GM04504 (cell line): Measurements from ENCODE around the gene SLC39A1.
A peak's percentile ranks its signal among the peaks of the same experiment; 100 is the strongest.
"Not testable (repeated sequence)": the region's sequence is repeated elsewhere in the genome, so short reads cannot be mapped to it uniquely, and the experiment has no call there.

Source experiments
- DNase-seq: peaks from one replicate; pipeline ENCODE4 v3.0.0-alpha.2; 2012; ENCODE audit warnings: low read depth

The SLC39A1 gene, protein sequence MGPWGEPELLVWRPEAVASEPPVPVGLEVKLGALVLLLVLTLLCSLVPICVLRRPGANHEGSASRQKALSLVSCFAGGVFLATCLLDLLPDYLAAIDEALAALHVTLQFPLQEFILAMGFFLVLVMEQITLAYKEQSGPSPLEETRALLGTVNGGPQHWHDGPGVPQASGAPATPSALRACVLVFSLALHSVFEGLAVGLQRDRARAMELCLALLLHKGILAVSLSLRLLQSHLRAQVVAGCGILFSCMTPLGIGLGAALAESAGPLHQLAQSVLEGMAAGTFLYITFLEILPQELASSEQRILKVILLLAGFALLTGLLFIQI

DNA sequence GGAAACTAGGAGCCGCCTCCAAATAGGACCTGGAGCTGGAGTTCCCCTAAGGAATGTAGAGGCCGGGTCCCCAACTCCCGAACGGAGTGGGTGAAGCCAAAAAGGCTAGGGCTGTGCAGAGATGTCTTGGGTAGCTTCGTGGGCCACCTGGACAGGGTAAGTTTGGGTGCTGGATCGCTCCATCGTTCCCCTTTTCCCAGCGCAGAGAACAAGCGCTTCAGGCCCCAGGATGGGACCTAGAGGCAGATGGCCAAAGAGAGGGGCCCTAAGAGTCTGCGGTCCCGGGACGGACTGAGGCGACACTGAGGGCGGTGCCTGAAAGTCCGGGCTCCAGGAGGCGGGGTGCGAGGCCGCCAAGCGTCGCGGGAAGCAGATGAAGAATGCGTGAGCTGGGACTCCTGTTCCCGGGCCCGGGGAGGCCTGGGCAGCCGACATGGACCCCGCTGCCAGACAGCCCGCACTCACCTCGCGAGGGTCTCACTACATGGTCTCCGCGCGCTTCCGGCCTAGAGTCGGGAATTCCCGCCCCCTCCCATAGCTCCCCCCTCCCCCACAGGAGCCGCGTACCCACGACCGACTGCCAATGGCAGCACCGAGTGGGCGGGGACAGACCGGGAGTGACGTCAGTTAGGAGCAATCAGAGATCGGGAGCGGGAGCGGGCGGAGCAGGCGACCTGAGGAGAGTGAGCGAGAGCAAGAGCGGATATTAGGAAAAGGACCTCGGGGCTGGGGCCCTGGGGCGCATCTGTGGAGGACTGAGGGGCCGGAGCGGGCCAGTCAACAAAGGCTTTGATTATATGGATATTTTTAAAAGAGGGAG, at the start of gene SLC39A1:
TSS of gene SLC39A1 (minus strand) at position 508 of the 820 bp plus-strand sequence. CDS start 822 bp downstream, outside the sequence.
- peak; percentile 92 for DNase-seq

- DNase-seq = not testable (repeated sequence)
Observed at GRCh38 chr1:154012543-154012942, 49.2 kb upstream of the SLC39A1 start.

- no peak for DNase-seq
Observed at GRCh38 chr1:154012129-154012528, 48.8 kb upstream of the SLC39A1 start.

- DNase-seq = no peak
Observed at GRCh38 chr1:154006136-154006535, 42.8 kb upstream of the SLC39A1 start.

DNA sequence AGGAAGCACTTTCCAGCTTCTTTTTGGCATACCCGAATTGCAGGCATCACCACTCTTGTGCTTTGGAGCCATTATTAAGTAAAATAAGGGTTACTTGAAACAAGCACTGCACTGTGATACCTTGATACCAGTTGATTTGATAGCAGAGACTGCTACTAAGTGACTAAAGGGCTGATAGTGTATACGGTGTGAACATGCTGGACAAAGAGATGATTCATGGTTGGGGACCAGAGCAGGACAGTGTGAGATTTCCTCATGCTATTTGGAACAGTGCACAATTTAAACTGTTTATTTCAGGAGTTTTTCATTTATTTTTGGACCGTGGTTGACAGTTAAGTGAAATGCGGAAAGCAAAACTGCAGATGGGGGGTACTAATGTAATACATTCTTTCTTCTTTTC, 37.1 kb upstream of the SLC39A1 start:
- no peak for DNase-seq

GRCh38 chr1:153996882-153997281, 33.5 kb upstream of the SLC39A1 start:
- DNase-seq = not testable (repeated sequence)

- no peak for DNase-seq
Observed at GRCh38 chr1:153995640-153996039, 32.3 kb upstream of the SLC39A1 start.

DNA sequence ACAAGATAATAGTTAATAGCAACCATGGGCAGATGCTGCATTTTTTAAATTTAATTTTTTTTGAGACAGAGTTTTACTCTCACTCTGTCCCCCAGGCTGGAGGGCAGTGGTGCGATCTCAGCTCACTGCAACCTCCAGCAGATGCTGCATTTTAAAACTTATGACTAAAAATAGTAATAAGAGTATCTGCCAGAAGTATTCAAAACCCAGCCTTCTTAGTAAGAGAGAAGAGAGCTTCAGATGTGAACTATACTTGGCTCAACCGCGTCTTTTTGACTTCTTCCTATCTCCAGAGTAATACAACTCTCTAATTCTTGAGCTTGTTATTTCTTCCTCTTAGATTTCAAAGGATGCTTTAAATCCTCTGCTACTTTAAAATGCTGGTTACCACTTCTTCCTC, 31.9 kb upstream of the SLC39A1 start:
- DNase-seq = no peak

DNA sequence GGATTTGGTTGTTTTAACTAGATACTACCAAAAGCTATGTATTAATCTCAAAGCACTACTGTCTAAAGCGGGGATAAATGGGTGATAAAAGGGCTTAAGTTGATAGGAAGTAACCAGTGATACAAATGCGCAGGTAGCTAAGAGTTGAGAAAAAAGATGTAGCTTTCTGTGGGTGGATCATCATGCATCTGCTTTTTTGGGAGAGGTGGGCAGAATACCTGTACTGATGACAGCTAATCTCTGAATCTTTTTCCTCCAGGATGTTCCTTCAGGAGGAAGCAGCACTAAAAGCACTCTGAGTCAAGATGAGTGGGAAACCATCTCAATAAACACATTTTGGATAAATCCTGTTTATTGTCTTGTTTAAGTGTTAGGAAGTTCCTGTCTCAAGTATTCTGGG, 28.5 kb upstream of the SLC39A1 start:
- DNase-seq = no peak

GRCh38 chr1:153991151-153991630, 27.9 kb upstream of the SLC39A1 start:
- no peak for DNase-seq

DNA sequence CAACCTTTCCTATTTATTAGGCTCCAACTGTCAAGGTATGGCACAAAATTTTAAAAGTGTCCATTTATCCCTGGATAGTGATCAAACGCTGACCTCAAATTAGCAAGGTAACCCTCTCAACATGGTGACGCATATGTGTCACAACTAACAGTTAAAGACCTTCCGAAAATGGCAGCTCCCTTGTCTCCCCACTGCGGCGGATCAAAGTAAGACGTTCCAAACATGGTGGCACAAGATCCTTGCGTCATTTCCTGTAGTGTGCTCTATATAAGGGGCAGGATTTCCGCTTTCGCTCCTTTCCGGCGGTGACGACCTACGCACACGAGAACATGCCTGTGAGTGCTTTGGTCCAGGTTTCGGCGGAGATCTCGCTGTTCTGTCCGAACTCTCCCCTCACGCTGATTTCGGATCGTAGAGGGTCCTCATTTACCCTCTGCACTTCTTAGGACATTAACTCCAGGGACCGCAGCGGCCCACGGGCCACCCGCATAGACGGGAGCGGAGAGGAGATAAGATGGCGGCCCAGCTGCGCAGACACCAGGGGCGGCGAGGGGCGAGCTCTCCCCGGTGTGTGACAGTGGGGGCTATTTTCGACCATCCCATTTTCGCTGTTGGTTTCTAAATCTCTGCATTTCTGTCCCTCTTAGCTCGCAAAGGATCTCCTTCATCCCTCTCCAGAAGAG, 27.3 kb upstream of the SLC39A1 start, which contains the start of gene RPS27:
TSS of gene RPS27 (plus strand) at position 295 of the 683 bp plus-strand sequence. CDS start at position 330, 35 bp downstream.
- peak; percentile 96 for DNase-seq

DNA sequence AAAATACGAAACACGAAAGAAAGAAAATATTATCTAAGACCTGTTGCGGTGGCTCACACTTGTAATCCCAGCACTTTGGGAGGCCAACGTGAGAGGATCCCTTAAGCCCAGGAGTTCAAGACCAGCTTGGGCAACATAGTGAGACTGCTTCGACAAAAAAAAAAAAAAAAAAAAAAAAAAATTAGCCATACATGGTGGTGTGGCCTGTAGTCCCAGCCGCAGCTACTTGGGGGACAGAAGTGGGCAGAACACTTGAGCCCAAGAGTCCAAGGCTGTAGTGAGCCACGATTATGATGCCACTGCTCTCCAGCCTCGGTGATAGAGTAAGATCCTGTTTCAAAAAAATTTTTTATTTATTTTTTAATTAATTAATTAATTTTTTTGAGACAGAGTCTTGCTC, 24.3 kb upstream of the SLC39A1 start:
- no peak for DNase-seq

- DNase-seq = peak; percentile 70
Observed at GRCh38 chr1:153985941-153986761, 22.8 kb upstream of the SLC39A1 start, which contains the start of gene RAB13. RAB13 (minus strand) TSS chr1:153986339; CDS start chr1:153986236, 103 bp downstream.

- no peak for DNase-seq
Observed at GRCh38 chr1:153985341-153985912, 22.1 kb upstream of the SLC39A1 start.

GRCh38 chr1:153984123-153984894, 21.0 kb upstream of the SLC39A1 start:
- no peak for DNase-seq

DNA sequence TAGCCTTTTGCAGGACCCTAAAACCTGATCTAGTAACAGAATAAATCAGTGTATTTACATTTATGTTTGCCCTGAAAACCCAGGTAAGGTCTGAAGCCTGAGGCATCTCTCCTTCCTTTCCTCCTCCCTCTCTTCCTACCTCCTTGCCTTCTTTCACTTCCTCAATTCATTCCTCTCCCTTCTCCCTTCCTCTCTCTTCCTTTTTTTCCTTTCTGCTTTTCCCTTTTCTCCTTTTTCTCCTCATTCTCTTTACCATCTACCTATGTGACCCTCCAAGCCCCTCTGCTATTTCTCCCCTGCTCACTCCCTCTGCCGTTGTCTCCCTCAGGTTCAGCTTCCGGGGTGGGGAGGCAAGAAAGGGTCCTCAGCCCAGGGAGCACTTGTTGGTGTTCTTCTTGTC, 18.4 kb upstream of the SLC39A1 start:
- not testable (repeated sequence) for DNase-seq

- not testable (repeated sequence) for DNase-seq
Observed at GRCh38 chr1:153979091-153979490, 15.8 kb upstream of the SLC39A1 start.

- no peak for DNase-seq
Observed at GRCh38 chr1:153978274-153978909, 15.1 kb upstream of the SLC39A1 start.
